ENCODE results near the gene DERA. TPM values are rescaled to one million over a fixed set of nuclear protein-coding genes. Genes with fewer than 3 reads are reported as not detected.
A peak's percentile ranks its signal among the peaks of the same experiment; 100 is the strongest.
"Not testable (repeated sequence)": the region's sequence is repeated elsewhere in the genome, so short reads cannot be mapped to it uniquely, and the experiment has no call there.

The DERA gene
- total RNA-seq, 1 donor from 2014 or later, result 76.4 TPM

GRCh38 chr12:15963271-15963670 is 52.1 kb downstream of the DERA start:
- DNase-seq (ENCODE audit: low read depth, low spot score), result no peak

- DNase-seq (ENCODE audit: low read depth, low spot score), result no peak
Observed at GRCh38 chr12:15966426-15966825, 55.3 kb downstream of the DERA start.

DNA sequence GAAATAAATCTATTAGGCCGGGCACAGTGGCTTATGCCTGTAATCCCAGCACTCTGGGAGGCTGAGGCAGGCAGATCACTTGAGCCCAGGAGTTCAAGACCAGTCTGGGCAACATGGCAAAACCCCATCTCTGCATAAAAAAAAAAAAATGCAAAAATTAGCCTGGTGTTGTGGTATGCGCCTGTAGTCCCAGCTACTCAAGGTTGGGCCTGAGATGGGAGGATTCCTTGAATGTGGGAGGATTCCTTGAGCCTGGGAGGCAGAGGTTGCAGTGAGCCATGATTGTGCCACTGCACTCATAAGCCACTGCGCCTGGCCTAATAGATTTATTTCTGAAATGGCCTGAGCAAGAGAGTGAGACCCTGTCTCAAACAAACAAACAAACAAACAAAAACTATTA is 55.9 kb downstream of the DERA start:
- DNase-seq (ENCODE audit: low read depth, low spot score), result not testable (repeated sequence)

- DNase-seq (ENCODE audit: low read depth, low spot score), result no peak
Observed at GRCh38 chr12:15971211-15971610, 60.1 kb downstream of the DERA start.

DNA sequence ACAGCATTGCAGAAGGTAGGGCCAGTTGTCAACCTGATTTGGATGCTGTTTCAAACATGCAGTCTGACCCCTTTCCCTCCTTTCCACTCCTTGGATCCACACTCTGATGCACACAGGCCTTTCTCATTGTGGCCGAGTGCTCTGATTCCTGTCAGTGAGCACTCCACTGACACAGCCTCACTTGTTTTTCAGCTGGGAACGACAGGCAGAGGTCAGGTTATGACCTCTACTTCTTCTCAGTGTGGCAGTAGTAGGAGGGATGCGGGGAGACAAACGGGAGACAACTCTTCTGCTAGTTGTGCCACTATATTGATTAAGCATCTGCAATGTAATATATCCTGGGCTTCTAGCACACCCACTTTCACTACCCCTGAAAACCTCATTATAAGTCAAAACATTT is 61.8 kb downstream of the DERA start:
- no peak for DNase-seq (ENCODE audit: low read depth, low spot score)

DNA sequence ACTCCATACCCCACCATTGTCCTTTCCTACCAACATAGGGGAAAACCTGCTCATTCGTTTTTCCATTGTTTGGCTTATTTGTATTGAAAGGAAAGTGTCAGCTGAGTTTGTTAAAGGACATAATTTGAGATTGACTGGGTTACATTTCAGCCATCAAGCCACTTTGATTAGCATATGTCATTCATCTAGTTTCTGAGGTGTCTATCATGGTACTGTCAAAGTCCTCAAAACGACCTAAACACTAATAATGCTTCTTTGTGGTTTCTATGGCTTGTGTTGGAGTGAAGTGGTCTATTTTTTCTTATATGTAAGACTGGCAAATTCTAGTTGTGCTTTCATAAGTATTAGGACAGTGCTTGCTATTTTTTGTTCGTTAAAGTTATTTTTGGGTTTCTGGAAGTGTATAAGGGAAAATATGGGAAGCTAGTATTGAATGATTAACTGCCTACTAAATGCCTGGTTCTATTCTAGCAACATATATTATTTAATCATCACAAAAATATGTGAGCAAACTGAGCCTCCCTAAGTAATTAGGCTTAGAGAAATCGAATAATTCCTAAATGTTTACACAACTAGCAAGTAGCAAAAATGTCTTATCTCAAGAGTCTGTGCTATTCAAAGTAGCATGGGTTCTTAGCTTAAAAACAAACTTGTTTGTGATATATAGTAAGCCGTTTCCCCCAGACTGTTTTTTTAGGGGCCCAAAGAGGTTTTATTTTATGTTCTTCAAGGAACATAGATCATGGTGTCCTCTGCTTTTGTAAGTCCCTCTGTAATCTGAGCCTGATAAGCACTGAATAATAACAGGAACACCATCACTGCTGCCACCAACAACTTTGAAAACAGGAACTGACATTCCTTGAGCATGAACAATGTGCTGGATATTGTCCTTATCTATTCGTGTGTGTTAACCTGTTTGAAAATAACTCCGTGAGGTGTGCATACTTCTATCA is 67.1 kb downstream of the DERA start:
- peak; percentile 79 for DNase-seq (ENCODE audit: low read depth, low spot score)

DNA sequence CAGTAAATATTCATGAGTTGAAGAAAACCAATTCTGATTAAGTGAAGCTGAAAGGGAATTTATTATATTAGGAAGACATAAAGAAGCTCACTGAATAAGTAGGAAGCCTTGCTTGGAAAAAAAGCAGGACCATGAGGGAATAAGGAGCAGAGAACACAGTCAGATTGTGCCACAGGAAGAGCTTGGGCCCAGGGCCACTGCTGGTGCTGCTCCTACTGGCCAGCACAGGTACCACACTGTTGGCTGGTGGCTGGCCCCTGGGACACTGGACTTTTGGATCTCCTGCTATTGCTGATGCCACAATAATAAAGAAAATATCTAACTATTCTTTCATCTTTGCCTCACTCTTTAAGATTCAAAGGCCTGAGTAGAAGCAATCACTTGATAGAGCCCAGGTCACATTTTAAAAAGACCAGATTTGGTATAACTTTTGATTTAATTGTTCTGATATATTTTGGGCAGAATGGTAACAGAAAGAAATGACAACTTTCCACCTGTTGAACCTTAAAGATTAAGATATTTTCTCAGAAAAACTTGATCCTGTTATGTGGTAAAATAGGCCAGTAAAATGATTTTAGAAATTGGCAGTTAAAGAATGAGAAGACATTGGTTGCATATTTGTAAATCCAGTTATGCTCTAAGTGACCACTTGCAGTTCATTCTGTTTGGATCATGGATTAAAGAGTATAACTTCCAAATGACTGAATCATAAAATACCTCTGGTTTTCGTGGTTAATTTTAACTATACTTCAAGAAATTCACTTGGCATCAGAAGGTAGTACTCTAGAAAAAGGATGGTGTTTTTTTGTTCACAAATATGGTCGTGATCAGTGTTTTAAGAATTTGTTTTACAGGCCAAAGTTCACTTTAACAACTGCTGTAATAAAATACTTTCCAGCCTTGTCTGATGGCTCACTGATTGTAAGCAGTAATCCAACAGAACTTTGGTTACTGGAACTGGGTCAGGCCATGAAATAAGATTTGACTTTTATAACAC is 68.3 kb downstream of the DERA start:
- DNase-seq (ENCODE audit: low read depth, low spot score), result no peak

GRCh38 chr12:15982071-15982470 is 70.9 kb downstream of the DERA start:
- DNase-seq (ENCODE audit: low read depth, low spot score), result no peak

GRCh38 chr12:15982471-15982870 is 71.3 kb downstream of the DERA start:
- DNase-seq (ENCODE audit: low read depth, low spot score), result no peak

DNA sequence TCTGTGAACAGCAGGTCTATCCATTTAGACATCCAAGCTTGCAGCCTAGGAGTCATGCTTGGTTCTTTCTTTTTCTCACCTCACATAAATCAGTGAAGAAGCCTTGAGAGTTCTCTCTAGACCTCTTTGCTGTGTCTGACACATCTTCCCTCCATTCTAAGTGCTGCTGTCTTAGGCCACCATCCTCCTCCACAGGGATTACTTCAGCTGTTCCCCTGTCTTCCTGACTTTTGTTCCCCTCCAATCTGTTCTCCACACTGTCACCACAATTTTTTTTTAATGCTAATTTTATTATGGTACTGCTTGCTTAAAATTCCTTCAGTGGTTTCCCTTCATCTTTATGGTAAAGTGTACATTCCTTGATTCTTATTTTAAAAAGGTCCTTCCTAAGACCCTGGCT is 71.8 kb downstream of the DERA start:
- DNase-seq (ENCODE audit: low read depth, low spot score), result no peak

- no peak for DNase-seq (ENCODE audit: low read depth, low spot score)
Observed at GRCh38 chr12:15984097-15984800, 73.1 kb downstream of the DERA start.

DNA sequence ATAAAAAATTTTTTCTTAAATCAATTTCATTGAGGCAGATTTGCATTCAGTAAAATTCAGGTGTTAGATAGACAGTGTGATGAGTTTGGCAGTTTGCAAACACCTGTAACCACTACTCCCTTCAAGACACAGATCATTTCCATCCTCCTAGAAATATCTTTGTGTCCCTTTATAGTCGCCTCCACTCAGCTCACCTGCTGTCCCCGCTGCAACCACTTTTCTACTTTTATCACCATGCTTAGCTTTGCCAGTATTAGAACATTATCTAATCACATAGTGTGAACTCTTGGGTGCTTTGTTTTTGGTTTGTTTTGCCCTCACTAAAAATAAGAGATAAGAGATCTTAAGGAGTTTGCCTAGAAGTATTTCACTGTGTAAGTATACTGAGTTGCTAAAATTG is 73.8 kb downstream of the DERA start:
- no peak for DNase-seq (ENCODE audit: low read depth, low spot score)

- no peak for DNase-seq (ENCODE audit: low read depth, low spot score)
Observed at GRCh38 chr12:15987696-15988095, 76.6 kb downstream of the DERA start.

- no peak for DNase-seq (ENCODE audit: low read depth, low spot score)
Observed at GRCh38 chr12:15988983-15989755, 78.0 kb downstream of the DERA start.

GRCh38 chr12:15995801-15996200 is 84.7 kb downstream of the DERA start:
- DNase-seq (ENCODE audit: low read depth, low spot score), result no peak

DNA sequence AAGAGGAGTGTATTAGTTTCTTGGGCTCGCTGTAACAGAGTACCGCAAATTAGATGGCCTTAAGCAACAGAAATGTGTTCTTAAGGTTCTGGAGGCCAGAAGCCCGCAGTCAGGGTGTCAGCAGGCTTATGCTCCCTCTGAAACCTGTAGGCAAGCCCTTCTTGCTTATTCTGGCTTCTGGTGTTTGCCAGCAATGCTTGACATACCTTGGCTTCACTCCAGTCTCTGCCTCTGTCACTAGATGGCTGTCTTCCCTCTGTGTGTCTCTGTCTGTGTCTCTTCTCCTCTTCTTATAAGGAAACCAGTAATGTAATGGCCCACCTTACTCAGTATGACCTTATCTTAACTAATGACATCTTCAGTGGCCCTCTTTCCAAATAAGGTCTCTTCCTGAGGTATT is 85.1 kb downstream of the DERA start:
- no peak for DNase-seq (ENCODE audit: low read depth, low spot score)

DNA sequence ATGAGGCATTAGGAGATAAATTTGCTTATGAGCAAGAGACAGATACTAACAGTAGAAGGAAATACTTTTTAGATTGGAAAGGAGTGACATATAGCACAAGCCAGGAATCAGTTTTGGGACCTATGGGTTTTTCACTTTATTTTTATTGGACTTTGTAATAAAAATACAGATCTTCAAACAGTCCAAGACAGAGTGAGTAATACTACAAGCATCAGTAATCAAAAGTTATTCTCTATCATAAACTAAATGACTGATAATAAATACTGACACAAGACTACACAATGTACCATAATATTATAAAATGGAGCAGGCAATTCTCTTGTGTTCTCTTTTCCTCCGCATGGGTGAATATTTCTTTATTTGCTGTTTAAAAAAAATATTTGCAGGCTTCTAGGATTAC is 85.8 kb downstream of the DERA start:
- no peak for DNase-seq (ENCODE audit: low read depth, low spot score)

DNA sequence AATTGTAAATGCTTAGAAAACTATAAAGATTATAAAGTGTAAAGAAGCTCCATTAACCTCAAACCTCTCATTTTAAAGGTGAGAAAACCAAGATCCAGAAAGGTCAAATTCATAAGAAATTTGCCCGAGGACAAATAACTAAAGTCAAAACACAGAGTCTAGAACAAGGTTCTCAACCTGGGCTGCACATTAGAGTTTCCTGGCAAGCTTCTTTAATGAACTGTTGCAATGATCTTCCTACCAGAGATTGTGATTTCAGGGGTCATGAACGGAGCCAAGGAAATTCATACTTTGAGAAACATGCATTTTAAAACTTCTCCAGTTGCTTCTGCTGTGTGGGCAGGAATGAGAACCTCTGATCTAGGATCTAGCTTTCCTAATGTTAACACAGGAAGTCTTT is 86.8 kb downstream of the DERA start:
- no peak for DNase-seq (ENCODE audit: low read depth, low spot score)

GRCh38 chr12:16002880-16003279 is 91.7 kb downstream of the DERA start:
- no peak for DNase-seq (ENCODE audit: low read depth, low spot score)

- DNase-seq (ENCODE audit: low read depth, low spot score), result no peak
Observed at GRCh38 chr12:16003460-16003859, 92.3 kb downstream of the DERA start.

GRCh38 chr12:16006752-16007151 is 95.6 kb downstream of the DERA start:
- no peak for DNase-seq (ENCODE audit: low read depth, low spot score)
